ENCODE data around the gene COL15A1. TPM values are rescaled to one million over a fixed set of nuclear protein-coding genes. Genes with fewer than 3 reads are reported as not detected.

The COL15A1 gene
- total and polyA plus RNA-seq, 10 donors, result 0.33 to 9.3 (median 2.1) TPM

DNA sequence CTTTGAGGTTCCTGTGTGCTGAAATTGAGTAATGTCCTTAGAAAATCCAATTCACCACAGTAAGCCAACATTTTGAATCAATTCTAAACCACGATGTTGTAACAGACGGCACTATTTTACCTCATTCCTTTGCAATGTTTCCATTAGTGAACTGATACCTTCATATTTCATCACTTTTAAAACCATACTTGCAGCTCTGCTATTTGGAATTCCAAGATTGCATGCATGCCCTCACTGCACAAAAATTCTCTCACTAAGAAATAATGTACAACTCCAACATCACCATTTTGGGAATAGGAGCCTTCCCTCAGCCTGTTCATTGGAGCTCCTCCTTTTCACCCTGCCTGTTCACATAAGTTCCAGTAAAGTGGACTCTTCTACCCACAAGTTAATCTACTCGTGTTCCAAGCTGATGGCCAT is 86.4 kb downstream of the COL15A1 start:
- Histone ChIP-seq H3K9me3 (no peaks in the 10 kb centered on the region), H3K27ac (no peak overlapping the region), H3K27me3 (replicated peaks in 1 of 7) (peaks cover 0 to 4% (median 0%) of the 10 kb centered on the region in 7 donors), H3K4me3 (no peak overlapping the region), H3K36me3 (no peaks in the 10 kb centered on the region), H3K4me1 (peaks cover 0 to under 1% (median 0%) of the 10 kb centered on the region in 6 donors)
- WGBS, 5 donors, result 55 to 81% (median 66%) methylated on average over 3 of the region's 3 CpGs
- no peak for DNase-seq
- intact Hi-C loops (cut with DNase I; ENCODE audit: low total_unique reads), result no loop called here
- TF ChIP-seq POLR2A (IDR thresholded peaks at IDR 0.05), result no peak
- TF ChIP-seq, protein P1, sequence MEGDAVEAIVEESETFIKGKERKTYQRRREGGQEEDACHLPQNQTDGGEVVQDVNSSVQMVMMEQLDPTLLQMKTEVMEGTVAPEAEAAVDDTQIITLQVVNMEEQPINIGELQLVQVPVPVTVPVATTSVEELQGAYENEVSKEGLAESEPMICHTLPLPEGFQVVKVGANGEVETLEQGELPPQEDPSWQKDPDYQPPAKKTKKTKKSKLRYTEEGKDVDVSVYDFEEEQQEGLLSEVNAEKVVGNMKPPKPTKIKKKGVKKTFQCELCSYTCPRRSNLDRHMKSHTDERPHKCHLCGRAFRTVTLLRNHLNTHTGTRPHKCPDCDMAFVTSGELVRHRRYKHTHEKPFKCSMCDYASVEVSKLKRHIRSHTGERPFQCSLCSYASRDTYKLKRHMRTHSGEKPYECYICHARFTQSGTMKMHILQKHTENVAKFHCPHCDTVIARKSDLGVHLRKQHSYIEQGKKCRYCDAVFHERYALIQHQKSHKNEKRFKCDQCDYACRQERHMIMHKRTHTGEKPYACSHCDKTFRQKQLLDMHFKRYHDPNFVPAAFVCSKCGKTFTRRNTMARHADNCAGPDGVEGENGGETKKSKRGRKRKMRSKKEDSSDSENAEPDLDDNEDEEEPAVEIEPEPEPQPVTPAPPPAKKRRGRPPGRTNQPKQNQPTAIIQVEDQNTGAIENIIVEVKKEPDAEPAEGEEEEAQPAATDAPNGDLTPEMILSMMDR (IDR thresholded peaks at IDR 0.05 in 8 of 11, conservative IDR thresholded peaks at IDR 0.05 in 3 of 11), result no peak

DNA sequence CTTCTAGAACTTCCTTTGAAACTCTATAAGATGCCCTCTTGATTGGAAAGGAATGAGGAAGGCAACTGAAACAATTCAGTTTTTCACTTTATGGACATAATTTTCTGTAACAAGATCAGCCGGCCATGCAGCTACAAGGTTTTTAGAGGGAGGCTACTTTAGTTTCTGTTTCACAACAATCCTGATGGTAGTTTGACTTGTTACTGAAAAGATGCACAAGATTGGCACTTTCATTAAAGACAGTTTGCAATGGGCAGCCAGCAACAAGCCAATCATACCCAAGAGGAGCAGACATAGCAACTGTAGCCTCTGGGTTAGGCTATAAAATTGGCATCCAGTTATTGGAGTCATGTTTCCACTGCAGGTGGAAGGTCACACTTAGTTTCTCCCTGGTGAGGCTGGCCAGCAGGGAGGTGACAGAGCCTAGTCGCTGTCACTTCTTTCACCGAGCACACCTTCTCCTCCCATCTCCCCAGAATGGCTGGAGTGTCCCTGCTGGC is 87.0 kb downstream of the COL15A1 start:
- H3K27me3 ChIP-seq (replicated peaks in 1 of 7), result peaks cover 0 to 9% (median 0%) of the 10 kb centered on the region in 7 donors
- no peak overlapping the region for H3K4me3 ChIP-seq
- H3K36me3 ChIP-seq, result no peaks in the 10 kb centered on the region
- intact Hi-C loops (cut with DNase I; ENCODE audit: low total_unique reads), result no loop called here
- no peak for DNase-seq
- 86 to 95% (median 89%) methylated on average over 3 of the region's 3 CpGs for WGBS, 5 donors
- H3K27ac ChIP-seq, result no peak overlapping the region
- H3K4me1 ChIP-seq, result peaks cover 0 to 4% (median 0%) of the 10 kb centered on the region in 6 donors
- TF ChIP-seq, protein P1 (IDR thresholded peaks at IDR 0.05 in 8 of 11, conservative IDR thresholded peaks at IDR 0.05 in 3 of 11), result no peak
- no peak for TF ChIP-seq POLR2A (IDR thresholded peaks at IDR 0.05)
- TF ChIP-seq POLR2AphosphoS5 (IDR thresholded peaks at IDR 0.05), result no peak
- no peaks in the 10 kb centered on the region for H3K9me3 ChIP-seq

DNA sequence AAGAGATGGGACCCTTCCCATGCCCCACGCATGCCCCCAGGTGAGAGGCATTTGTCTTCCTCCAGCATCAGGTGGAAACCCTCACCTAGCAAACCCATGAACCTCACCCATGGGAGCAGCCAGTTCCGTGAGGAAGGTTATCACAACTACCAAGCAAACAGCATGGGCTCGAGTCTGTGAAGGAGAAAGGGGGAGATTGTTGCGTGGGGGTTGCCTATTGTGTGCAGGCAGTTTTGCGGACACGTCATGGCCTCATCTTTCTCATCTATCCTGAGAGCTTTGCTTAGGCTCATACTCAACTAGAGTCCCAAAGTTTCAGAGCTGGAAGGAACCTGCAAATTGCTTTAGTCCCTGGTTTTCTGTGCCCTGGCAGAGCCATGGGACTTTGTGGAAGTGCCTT is 87.6 kb downstream of the COL15A1 start:
- no peak overlapping the region for H3K27ac ChIP-seq
- H3K27me3 ChIP-seq (replicated peaks in 1 of 7), result peaks cover 0 to 14% (median 0%) of the 10 kb centered on the region in 7 donors
- TF ChIP-seq POLR2A (IDR thresholded peaks at IDR 0.05) (no peak), POLR2AphosphoS5 (IDR thresholded peaks at IDR 0.05) (no peak)
- TF ChIP-seq, protein P1 (IDR thresholded peaks at IDR 0.05 in 8 of 11, conservative IDR thresholded peaks at IDR 0.05 in 3 of 11), result no peak
- peaks cover 0 to 4% (median 0%) of the 10 kb centered on the region in 6 donors for H3K4me1 ChIP-seq
- intact Hi-C loops (cut with DNase I; ENCODE audit: low total_unique reads), result no loop called here
- 94 to 98% (median 96%) methylated on average over 6 of the region's 6 CpGs for WGBS, 5 donors
- H3K36me3 ChIP-seq, result no peaks in the 10 kb centered on the region
- no peak for DNase-seq
- H3K9me3 ChIP-seq, result no peaks in the 10 kb centered on the region
- no peak overlapping the region for H3K4me3 ChIP-seq

DNA sequence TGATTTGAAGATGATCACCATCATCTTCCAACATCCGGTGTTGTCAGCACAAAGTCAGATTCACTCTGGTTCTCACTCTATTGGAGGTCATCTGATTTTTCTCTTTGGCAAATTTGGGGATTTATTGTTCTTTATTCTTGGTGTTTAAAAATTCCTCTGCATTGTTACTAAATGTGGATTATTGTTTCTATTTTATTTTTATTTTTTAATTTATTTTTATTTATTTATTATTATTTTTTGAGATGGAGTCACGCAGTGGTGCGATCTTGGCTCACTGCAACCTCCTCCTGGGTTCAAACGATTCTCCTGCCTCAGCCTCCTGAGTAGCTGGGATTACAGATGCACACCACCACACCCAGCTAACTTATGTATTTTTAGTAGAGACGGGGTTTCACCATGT is 88.3 kb downstream of the COL15A1 start:
- DNase-seq, result no peak
- TF ChIP-seq POLR2AphosphoS5 (IDR thresholded peaks at IDR 0.05) (no peak), POLR2A (IDR thresholded peaks at IDR 0.05) (no peak)
- TF ChIP-seq, protein P1 (IDR thresholded peaks at IDR 0.05 in 8 of 11, conservative IDR thresholded peaks at IDR 0.05 in 3 of 11), result no peak
- intact Hi-C loops (cut with DNase I; ENCODE audit: low total_unique reads), result no loop called here
- Histone ChIP-seq H3K27ac (no peak overlapping the region), H3K4me1 (peaks cover 0 to 4% (median 0%) of the 10 kb centered on the region in 6 donors), H3K4me3 (no peak overlapping the region), H3K36me3 (no peaks in the 10 kb centered on the region), H3K9me3 (no peaks in the 10 kb centered on the region), H3K27me3 (replicated peaks in 1 of 7) (peaks cover 0 to 14% (median 0%) of the 10 kb centered on the region in 7 donors)
- WGBS, 5 donors, result 93 to 95% (median 95%) methylated on average over 5 of the region's 5 CpGs

All from spleen (tissue), 11 donors.